Superior temporal gyrus (tissue), 1 donor: ENCODE data around the gene CD48.
"Not testable (repeated sequence)": the region's sequence is repeated elsewhere in the genome, so short reads cannot be mapped to it uniquely, and the experiment has no call there.

Experiments
- DNase-seq: peaks from one replicate; pipeline ENCODE4 v3.0.0-alpha.2; 2016; ENCODE audit errors: extremely low spot score

Gene CD48

DNA sequence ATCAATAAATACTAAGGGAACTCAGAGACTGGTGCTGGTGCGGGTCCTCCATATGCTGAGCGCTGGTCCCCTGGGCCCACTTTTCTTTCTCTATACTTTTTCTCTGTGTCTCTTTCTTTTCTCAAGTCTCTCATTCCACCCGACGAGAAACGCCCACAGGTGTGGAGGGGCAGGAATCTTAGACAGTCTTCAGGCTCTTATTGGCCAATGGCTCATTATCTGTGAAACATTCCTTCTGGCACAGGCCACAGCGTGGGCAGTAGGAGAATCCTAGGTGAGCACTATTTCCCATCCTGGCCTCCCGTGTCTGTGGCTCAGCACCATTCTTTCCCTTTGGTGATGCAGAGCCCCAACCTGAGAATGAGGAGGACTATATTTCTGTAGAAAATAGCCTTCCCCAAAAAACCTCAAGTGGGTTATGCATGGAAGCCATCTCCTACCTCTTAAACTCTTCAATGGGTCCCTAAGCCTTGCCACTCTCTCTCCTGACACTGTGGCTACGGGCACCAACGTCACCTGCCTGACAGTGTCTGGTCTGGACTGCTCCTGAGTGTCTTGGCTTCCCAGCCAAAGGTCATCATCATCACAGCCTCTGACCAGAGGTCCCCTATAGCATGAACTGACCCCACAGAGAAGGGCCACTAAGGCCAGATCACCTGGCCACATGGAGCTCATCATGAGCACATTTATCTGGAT, 58.5 kb downstream of the CD48 start:
- DNase-seq = no peak

DNA sequence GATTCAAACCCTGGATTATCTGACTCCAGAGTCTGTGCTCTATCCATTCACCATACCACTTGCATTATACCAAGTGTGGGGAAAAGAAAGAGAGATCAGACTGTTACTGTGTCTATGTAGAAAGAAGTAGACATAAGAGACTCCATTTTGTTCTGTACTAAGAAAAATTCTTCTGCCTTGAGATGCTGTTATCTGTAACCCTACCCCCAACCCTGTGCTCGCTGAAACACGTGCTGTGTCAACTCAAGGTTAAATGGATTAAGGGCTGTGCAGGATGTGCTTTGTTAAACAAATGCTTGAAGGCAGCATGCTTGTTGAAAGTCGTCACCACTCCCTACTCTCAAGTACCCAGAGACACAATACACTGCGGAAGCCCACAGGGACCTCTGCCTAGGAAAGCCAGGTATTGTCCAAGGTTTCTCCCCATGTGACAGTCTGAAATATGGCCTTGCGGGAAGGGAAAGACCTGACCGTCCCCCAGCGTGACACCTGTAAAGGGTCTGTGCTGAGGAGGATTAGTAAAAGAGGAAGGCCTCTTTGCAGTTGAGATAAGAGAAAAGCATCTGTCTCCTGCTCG, 59.5 kb downstream of the CD48 start:
- DNase-seq = not testable (repeated sequence)

DNA sequence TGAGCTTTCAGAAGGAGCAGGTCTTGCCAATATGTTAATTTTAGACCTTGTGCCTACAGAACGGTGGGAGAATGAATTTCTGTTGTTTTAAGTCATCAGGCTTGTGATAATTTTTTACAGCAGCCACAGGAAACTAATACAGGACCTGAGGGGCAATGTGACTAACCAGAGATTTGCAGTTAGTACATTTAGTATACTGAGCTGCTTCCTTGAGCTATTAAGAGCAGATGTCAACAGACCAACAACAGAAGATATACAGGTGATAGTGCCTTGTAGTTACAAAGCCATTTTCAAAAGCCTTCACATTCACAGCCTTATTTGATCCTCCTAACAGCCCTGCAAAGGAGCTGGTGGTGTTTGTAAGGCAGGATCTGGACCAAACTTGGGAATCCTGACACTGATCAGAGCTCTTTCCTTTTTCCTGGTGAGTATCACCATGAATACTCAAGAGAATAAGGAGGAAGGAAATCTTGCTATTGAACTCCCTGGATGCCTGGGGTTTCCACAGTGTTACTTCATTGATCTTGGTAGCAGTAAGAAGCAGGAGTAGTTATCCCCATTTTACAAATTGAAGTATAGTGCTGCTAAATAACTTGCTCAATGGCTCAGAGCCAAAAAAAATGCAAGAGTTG, 60.1 kb downstream of the CD48 start:
- DNase-seq = no peak

DNA sequence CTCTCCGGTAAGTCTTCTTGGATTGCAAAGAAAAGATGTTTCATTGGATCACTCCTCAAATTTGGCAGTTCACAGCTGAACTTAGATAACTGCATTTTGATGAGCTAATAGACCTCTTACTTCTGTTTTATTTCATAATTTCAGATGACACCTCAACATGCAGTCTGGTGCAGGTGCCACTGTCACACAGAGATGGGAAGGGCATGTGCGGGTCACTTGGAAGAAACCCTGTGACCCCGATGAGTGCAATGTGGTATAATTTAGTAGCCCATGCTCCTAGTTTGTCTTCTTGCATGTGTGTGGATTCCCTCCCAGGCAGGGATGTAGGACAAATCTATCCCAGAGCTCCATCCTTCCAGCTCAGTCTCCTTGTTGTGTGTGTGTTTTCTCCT, 64.3 kb downstream of the CD48 start:
- DNase-seq = no peak

DNA sequence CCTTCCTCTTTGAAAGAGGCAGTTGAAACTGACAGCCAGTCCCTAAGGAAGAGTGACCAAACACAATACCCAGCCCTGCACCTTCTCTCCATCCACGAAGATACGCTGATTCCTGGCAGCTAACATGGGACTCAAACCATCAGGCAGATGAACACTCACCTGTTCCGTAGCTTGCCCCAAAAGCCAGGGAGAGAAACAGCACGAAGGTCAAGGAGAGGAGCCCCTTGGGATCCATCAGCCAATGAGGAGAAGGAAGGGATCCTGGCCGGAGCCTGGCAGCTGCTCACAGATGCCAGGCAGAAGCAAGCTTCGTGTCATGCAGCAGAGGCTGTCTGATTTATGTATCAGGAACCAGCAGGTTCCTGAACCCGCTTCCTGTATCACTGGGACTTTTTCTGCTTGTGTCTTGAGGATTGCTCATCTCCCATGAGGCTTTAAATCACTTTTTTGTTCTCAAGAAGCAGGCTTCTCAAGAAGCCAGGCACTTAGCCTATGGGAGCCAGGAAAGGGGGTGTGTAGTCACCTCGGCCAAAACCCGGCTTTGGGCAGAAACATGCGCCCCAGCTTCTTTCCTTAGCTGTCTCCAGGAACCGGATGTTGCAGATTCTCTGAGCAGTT, 64.8 kb downstream of the CD48 start, which contains the start of gene SLAMF1:
TSS of gene SLAMF1 (minus strand) at position 334 of the 618 bp plus-strand sequence. CDS start at position 235, 99 bp downstream.
- DNase-seq = no peak

DNA sequence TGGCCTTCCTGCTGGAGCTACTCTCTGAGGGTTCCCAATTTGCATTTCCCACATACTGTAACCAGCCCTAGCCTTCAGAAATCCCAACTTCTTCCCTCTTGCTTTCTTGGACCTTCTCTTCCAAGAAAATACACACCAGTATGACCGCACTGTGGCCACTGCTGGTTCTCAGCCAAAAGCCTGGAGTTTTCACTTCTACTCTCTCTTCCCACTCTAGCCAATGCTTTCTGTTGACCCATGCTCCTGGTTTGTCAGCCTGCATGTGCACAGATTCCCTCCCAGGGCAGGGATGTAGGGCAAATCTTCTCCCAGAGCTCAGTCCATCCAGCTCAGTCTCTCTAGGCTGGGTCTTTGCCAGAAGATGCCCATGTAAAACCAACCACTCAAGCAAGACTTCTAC, 65.4 kb downstream of the CD48 start:
- DNase-seq = no peak

DNA sequence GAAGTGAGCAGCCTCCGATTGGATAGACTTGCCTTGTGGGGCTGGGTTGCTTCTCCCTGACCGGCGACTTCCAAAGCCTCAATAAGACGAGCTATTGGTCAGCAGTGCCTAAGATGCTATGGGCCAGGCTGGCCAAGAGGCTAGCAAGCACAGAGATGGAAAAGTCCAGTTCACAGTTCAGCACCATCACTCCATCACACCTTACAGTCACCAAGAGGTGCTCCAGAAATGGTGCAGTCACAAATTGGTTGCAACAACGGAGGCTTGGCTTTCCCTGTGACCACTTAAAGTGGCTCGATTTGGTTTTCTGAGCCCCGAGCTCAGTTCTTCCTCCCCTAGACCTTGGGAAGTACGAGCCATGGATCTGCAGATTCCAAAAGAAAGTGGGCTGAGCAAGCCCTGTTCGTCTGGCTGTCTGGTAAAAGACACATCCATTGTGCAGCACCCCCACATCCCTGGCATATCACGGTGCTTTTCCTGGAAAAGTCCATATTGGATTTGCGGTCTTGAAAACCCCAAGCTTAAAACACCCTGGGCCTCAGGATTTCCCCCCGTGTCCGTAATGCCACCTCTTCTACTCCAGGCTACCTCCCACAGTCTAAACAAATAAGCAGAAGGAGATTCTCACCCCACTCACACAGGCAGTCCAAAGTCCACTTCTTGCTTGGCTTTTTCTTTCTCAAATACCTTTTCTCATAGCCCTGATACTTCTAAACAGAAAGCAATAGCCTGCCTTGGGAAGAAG, 66.1 kb downstream of the CD48 start:
- no peak for DNase-seq

DNA sequence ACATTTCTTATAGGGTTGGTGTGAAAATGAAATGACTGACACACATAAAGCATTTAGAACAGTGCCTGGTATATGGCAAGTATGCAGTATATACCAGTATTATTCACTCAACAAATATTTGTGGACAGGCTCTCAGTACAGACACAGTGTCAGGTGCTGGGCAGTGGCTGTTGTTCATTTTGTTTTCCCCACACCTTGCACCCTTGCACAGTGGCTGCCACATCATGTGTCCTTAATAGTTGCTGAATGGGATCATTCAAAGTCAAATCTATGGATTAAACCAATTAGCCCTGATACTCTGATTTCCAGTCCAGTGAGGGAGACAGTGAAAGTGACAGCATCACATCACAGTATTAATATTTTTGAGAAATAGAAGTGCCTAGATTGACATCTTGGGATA, 67.2 kb downstream of the CD48 start:
- no peak for DNase-seq

DNA sequence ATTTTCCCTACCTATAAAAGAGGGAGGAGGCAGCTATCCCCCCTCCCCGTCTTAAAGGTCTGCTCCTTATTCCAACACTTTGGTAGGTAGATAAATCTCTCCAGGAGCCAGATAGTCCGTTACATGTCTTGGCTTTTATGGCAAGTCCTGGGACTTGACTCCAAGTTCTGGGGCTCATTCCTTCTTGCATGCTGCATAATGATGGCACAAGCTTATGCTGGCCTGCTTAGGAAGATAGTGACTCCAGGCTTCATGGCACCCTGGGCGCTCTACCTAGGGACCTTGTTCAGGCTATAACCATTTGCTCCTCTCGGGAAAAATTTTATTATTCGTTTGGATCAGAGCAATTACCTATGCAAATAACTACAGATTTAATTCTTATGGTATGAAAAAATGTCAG, 68.5 kb downstream of the CD48 start:
- no peak for DNase-seq

DNA sequence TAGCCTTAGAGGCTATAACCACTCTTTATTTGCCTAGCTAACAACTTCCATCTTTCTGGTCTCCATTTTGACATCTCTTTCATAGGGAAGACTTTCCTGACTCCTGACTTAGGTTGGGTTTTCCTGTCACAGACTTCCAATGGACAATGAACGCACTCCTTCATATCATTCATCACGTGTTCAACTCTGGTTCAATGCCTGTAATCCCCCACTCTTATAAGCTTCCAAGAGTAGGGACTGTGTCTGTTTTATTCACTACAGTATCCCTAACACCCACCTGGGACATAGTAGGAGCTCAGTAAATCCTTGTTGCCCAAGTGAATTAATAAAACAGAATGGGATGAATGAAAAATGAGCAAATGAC, 69.4 kb downstream of the CD48 start:
- no peak for DNase-seq

DNA sequence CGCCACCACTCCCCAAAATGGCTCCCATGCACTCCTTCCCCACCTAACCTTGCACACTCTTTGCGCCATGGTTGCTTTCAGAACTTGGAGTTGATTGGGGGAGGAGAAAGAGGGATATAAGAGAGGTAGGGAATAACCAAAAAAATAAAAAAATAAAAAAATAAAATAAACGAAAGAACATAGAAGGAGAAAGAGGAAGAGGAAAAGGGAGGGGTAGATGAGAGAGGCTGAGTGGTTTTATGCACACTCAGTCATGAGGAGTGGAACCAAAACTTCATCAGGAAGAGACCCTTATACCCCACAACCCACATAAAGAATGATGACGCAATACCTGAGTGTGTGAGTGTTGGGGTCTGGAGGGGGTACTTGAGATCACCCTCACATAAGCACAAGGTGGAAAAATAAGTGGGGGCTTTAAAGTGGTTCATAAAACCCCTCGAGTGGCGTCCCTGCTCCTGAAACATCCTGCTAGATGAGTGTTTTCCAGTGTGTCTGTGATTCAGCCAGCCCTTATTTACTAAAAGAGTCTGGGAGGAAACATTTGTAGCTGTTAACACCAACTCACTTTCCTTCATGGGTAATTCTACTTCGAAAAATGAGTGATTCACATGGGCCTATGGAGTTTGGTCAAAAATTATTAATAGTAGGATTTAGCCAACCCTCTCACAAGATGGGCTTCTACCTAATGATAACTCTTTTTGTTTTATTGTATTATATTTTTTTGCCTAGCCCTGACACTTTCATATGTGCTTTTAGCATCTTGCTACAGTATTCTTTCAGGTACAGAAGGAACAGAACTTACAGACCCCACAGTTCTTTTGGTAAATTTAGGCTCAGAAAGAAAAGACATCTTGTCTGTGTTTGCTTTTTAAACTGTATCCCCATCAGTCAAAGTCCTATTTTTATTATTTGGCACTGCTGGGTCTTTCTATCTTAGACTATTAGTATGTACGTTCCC, 70.0 kb downstream of the CD48 start:
- DNase-seq = no peak

DNA sequence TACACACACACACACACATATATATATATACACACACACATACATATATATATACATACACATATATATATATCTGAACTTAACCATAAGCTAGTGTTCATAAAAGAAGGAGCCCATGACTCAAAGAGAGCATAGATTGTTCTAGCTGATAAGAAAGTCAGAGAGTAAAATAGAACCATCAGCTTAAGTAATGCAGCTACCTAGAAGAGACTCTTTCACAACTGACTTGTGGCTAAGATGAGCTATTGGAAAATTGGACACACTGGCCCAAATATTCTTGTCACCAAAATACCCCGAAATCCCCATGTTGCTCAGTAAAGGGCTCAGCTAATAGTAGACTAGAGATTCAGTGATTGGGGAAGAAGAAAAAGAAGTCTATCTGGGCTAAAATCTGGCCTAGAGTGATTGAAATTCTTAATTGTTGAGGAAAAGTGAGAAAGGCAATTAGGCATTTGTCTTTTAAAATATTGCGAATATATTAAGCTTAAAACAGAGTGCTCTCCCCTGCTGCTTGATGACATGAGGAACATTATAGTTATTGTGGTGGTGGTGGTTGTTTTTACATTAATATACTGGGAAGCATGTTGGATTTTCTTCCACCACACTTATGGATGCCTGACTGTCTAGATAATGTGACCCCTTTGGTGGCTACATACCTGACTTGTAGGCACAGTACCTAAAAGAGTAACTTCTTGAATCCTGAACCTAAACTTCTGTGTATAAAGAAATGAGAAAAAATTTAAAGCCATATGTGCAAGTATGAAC, 71.1 kb downstream of the CD48 start:
- no peak for DNase-seq

DNA sequence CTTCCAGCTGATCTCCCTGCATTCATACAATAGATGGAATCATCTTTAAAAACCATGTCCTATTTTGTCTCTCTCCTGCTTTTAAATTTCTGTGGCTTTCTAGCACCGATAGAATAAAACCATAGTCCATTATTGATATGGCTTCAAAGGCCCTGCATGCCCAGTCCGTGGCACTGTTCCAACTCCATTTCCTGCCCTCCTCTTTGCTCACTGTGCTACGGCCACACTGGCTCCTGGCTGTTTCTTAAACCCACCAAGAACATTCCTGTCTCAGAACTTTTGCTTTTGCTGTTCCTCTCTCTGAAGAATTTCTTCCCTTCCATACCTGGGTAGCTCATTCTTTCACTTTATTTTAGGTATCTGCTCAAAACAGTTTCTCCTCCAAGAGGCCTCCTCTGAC, 72.0 kb downstream of the CD48 start:
- DNase-seq = no peak

DNA sequence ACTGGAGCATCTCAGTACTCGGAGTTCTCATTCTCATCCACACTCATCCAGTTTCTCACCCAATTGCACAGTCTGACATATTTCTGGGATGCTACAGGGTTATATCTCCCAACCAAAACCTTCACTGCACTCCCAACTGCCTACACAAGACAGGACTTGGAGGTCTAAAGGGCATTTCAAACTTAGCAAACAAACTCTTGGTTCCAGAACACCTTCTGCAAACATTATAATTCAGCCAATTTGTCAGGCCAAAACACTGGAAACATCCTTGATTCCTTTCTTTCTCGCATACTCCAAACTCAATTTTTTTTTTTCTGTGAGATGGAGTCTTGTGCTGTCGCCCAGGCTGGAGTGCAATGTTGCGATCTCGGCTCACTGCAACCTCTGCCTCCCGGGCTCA, 72.7 kb downstream of the CD48 start:
- no peak for DNase-seq

DNA sequence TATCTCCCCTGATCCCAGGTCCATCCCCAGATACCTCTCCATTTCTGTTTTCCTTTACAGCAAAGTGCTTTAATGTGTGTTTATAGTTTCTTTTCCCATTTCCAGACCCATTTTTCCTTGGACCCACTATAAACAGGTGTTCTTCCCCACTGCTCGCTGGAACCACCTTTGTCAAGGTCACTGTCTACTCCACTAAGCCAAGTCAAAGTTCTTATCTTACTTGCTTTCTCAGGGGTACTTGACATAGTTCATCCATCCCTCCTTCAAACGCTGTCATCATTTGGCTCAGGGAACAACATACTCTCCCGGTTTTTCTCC, 73.1 kb downstream of the CD48 start:
- no peak for DNase-seq

DNA sequence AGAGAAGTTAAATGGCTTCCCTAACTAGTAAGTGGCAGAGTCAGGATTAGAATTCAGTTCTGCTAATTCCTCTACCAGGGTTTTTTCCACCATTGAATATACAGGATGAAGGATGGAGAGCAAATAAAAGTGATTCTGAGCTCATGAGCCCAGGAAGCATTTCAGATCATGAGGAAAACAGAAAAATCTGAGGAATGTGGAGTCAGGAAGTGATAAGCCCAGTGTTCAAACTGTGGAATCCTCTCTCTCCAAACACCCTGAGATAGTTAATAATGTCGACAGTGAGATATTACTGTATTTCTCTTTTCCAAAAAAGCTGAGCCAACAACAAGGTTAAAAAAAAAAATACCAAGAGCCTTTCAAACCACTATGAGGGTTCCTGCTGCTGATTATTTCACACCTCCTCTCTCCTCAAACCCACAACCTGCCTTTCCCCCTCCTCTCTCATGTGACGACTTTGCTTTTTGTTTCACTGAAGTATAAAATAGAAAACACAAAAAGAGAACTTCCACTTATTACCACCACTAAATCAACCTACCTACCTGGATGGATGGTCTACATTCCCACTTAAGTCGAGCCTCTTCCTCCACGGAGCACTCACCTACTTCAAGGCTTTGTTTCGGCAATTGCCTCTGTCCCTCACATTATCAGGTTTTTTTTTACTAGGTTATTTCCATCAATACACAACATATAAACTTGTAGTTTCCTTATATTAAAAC, 73.6 kb downstream of the CD48 start:
- DNase-seq = no peak

DNA sequence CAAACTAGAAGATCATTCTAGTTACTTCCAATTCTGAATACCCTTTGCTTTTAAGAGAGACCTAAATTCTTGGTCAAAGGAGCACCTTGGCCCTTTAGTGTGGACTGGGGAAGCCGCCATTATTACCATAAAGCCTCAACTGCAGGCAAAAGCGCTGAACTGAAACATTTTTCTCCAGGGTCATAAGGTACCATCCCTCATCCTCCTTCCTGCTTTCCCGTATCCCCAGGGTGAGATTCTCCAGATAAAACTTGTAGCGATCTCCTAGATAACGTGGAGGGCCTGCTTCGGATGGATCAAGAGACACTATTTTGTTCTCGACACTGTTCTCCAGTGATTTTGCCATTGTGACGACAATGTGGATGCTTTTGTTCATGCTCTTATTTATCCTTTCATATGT, 74.6 kb downstream of the CD48 start:
- no peak for DNase-seq

DNA sequence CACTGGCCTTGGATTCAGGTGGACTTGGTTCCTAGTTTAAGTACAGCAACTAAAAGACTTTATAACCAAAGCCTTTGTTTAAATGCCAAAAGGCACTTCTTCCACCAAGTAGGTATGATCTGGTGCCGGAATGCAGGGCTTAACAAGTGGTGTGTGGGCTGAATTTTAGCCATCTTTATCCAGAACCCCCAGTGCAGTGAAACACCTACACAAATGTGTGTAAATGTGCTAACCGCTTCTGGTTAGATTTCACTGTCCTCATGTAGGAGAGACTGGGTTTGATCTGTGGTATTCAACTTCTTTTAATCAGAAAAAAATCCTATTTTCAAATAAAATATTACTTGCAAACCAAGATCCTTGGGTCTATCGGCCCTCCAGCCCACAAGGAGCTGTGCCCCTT, 75.1 kb downstream of the CD48 start:
- DNase-seq = no peak

DNA sequence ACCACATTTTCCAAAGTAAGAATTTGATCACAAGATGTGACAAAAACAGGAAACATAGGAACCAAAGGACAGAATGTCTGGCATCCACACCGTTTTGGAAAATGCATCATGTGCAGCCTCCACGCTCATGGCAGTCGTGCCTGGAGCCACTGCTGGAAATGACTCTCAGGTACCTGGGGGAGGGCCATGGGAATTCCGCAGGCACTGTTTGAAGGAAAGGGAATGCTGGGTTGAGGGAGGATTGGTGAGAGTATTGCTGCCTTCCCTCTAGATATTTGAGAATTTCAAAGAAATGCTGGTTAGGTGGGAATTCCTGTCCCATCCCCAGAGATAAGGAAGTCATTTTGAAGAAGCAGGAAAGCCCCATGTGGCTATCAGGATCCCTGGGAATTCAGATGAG, 75.5 kb downstream of the CD48 start:
- no peak for DNase-seq
